ENCODE results near the gene GAS7. TPM values are rescaled to one million over a fixed set of nuclear protein-coding genes. Genes with fewer than 3 reads are reported as not detected.

GAS7 gene
- total RNA-seq, 1 donor from 2014 or later: 2.8 TPM

GRCh38 chr17:10171581-10171981, 26.8 kb downstream of the GAS7 start:
- no peak for DNase-seq (ENCODE audit: low read depth in 2 of 2)

GRCh38 chr17:10171122-10171571, 27.3 kb downstream of the GAS7 start:
- DNase-seq (ENCODE audit: low read depth in 2 of 2): no peak

DNA sequence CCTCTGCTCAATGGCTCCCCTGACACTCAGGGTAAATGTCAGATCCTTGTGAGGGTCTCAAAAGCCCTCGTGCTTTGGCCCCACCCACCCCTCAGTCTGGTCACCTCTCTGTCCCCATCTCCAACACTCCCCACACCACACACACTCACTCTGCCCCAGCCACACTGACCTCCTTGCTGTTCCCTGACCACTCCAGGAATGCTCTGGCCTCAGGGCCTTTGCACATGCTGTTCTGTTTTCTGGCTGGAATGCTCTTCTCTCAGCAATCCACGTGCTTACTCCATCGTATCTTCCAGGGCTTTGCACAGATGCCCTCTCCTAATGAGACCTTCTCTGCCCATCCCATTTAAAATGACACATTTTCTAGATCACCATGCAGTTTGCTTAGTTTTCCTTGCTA, 28.2 kb downstream of the GAS7 start:
- no peak for DNase-seq (ENCODE audit: low read depth in 2 of 2)

DNA sequence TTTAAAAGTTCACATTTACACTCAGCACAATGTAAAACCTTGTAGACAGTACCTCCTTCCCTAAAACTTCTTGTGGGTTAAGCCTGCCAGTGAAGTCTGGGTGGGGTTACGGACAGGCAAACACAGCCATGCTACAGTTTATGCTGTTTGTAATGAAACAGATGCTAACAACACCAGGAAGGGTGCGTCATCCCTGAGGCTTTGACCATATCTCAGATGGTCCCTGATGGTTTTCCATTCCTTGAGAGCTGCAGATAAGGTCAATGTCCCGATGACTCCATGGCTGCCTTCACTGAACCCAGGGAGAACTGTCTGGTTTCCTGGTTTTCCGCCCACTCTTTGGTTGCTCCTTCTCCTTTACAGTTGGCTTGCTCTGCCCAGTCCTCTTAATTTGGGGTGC, 29.1 kb downstream of the GAS7 start:
- no peak for DNase-seq (ENCODE audit: low read depth in 2 of 2)

- DNase-seq (ENCODE audit: low read depth in 2 of 2): no peak
Measured at GRCh38 chr17:10166176-10166935, 32.0 kb downstream of the GAS7 start.

- DNase-seq (ENCODE audit: low read depth in 2 of 2): no peak
Measured at GRCh38 chr17:10162096-10162495, 36.3 kb downstream of the GAS7 start.

- peak; percentile 89 to 98 for DNase-seq (ENCODE audit: low read depth in 2 of 2)
Measured at GRCh38 chr17:10161386-10161785, 37.0 kb downstream of the GAS7 start.

DNA sequence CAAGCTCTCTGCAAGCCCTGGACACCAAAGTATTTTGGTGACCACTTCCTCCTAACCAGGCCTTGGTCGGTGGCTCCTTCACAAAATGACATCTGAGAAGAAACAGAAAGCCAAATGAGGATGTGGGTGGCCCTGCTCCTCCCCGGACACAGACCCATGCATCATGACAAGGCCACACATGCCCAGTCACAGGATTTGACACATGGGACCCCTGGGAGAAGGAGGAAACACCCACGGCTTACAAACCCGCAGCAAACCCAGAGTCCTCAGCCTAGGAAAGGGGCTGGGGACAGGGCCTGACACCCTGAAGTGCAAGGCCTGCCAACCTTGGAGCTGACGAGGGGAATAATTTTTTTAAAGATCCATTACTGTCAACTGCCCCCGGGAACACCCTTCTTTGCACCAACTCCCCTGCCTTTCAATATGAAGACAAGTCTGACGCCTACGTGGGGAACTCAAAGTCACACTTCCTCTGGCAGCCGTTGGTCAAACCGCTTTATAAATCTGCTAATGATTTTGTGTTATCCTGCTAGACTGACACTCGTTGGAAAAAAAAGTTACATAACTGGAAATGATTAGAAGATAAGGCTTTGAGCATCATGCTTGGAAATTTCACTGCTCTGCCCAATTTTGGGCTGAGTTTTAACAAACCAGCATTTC, 41.3 kb downstream of the GAS7 start:
- no peak for DNase-seq (ENCODE audit: low read depth in 2 of 2)

DNA sequence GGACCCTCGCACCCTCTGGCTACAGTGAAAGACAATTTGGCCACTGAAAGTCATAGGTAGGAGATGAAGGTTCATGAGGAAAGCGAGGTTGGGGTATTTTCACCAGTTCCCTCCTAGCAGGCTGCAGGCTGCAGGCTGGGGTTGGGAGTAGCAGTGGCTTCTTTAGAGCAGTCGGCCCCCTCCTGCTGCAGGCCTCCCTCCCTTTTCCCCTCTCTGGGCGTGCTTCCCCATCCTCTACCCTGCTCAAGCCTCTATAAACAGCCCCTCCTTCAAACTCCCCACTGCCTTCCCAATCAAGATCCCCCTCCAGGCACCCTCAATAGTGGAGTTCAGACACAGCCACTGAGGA, 41.8 kb downstream of the GAS7 start:
- DNase-seq (ENCODE audit: low read depth in 2 of 2): no peak

- no peak for DNase-seq (ENCODE audit: low read depth in 2 of 2)
Measured at GRCh38 chr17:10156077-10156435, 42.4 kb downstream of the GAS7 start.

- DNase-seq (ENCODE audit: low read depth in 2 of 2): peak in 1 of 2 donors; percentile 47
Measured at GRCh38 chr17:10155371-10156076, 42.9 kb downstream of the GAS7 start.

DNA sequence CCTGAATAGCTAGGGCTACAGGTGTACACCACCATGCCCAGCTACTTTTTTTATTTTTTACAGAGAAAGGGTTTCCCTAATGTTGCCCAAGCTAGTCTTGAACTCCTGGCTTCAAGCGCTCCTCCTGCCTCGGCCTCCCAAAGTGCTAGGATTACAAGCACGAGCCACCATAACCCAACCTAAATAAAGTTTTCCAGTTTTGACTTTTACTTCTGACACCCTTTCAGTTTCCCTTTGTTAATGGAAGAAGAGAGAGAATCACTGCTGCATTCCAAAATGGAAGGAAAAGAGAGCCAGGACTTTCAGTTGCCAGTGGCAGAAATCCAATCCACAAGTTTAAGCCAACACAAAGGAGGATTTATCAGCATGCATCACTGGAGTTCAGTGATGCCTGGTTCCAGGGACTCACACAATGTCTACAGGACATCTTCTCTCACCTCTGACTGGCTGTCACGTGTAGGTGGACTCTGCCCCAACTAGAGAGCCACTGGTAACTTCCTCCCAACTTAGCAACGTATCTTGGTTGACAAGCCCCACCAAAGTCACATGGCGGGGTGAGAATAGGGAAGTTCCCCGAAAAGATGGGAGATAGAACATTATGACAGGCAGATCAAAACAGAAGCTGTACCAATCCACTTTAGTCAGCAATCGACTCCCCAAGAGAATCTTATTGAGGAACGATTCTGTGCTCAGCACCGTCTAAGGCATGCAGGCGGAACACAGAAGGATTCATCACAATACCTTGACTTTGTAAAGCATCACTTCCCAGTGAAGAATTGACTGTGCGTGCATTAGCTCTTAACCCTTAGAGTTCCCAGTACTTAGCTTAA, 46.5 kb downstream of the GAS7 start:
- no peak for DNase-seq (ENCODE audit: low read depth in 2 of 2)

- peak; percentile 49 to 55 for DNase-seq (ENCODE audit: low read depth in 2 of 2)
Measured at GRCh38 chr17:10149573-10150399, 48.6 kb downstream of the GAS7 start.

GRCh38 chr17:10147761-10148415, 50.5 kb downstream of the GAS7 start:
- no peak for DNase-seq (ENCODE audit: low read depth in 2 of 2)

DNA sequence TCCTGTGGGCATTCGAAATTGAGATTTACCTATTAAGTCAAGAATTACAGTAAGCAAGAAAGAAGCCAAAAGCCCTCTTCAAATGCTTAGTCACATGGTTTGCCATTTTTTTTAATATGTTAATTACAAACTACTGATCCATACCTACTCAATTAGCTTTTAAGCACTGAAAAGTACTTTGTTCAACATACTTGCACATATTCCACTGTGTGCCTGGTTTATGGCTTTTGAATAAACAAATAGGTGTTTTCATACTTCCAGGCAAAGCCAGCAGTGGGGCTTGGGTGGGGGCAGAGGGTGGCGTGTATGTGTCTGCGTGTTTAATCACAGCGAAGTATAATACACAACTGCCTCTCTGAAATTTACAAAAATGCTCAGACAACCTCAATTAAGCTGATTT, 51.4 kb downstream of the GAS7 start:
- no peak for DNase-seq (ENCODE audit: low read depth in 2 of 2)

DNA sequence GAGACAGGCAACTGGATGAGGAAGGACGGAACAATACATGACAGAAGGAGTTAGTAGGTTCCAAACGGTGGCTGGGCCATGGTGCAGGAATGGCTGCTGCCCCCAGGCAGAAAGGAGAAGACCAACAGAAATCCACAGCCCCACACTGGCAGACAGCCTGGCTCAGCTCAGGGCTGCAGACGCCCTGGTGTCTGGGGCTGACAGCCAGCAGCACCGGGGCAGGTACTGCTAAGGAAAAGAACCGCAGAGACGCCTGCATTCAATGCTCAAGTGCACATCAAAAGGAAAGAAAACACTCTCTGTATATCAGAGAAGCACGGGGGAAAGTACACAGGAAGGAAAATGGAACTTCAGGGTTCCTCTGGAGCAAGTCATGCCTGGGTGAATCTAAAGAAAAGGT, 53.4 kb downstream of the GAS7 start:
- no peak for DNase-seq (ENCODE audit: low read depth in 2 of 2)

- no peak for DNase-seq (ENCODE audit: low read depth in 2 of 2)
Measured at GRCh38 chr17:10144456-10144855, 54.0 kb downstream of the GAS7 start.

DNA sequence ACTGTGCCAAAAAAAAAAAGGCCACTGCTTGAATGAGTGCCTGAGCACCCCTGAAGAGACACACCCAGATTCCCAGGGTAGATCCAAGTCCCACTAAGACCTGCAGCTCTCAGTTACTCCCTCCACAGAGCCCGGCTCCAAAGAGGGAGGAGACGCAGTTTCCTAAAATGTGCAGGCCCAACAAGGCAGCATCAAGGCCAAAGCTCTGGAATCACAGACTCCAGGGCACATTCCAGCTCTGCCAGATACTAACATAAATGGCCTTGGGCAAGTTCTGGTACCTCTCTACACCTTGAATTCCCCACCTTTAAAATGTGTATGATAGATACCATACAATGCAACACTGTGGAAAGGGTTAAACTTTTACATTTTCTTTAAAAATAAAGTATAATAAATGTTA, 57.0 kb downstream of the GAS7 start:
- no peak for DNase-seq (ENCODE audit: low read depth in 2 of 2)

- no peak for DNase-seq (ENCODE audit: low read depth in 2 of 2)
Measured at GRCh38 chr17:10139577-10139976, 58.8 kb downstream of the GAS7 start.

GRCh38 chr17:10136258-10136981, 62.0 kb downstream of the GAS7 start:
- DNase-seq (ENCODE audit: low read depth in 2 of 2): no peak
